ENCODE measurements around the gene MTUS2.

Gene MTUS2

DNA sequence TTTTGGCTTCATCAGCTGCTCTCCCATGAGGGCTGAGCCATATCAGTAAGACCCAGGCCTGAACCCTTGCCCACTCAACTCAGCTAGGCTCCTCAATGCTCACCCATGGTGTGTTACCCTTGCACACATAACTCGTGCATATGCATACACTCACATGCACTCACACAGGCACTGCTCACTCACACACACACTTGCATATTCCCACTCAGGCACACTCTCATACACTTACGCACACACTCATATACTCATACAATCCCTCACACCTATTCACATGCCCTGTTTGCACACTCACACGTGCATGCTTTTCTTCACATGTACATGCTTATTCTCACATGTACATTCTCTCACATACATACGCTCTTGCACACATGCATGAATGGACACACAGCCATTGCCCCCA is 681.5 kb downstream of the MTUS2 start:
- no peak overlapping the region for H3K27ac ChIP-seq
- TF ChIP-seq, protein P1, sequence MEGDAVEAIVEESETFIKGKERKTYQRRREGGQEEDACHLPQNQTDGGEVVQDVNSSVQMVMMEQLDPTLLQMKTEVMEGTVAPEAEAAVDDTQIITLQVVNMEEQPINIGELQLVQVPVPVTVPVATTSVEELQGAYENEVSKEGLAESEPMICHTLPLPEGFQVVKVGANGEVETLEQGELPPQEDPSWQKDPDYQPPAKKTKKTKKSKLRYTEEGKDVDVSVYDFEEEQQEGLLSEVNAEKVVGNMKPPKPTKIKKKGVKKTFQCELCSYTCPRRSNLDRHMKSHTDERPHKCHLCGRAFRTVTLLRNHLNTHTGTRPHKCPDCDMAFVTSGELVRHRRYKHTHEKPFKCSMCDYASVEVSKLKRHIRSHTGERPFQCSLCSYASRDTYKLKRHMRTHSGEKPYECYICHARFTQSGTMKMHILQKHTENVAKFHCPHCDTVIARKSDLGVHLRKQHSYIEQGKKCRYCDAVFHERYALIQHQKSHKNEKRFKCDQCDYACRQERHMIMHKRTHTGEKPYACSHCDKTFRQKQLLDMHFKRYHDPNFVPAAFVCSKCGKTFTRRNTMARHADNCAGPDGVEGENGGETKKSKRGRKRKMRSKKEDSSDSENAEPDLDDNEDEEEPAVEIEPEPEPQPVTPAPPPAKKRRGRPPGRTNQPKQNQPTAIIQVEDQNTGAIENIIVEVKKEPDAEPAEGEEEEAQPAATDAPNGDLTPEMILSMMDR (conservative IDR thresholded peaks at IDR 0.05): no peak

DNA sequence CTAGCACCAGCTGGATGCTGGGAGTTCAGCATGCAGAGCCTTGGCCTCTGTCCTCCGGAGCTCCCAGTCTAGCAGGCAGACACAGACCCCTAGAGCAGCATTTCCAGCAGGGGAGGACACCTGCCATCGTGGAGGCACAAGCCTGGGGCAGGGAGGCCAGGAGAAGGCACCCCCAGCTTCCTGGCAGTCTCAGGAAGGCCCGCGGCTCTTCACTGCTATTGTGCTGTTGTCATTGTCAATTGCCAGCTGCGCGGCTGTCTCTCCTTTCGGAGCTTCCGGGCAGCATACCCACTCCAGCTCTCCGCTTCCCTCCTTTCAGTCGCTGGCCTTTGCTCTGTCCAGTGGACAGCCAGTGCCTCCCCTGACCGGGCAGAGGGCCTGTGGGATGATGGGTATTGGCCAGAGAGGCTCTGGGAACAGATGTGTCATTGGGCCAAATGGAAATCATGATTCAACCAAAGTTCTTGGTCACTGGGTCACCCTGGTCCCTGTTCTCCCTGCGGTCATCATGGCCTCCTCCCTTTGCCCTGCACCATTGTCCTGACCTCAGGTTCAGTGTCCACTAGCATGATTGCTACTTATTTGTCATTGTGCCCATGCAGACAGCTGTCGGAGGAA is 682.4 kb downstream of the MTUS2 start:
- TF ChIP-seq, protein P1 (conservative IDR thresholded peaks at IDR 0.05): no peak
- H3K27ac ChIP-seq: no peak overlapping the region

DNA sequence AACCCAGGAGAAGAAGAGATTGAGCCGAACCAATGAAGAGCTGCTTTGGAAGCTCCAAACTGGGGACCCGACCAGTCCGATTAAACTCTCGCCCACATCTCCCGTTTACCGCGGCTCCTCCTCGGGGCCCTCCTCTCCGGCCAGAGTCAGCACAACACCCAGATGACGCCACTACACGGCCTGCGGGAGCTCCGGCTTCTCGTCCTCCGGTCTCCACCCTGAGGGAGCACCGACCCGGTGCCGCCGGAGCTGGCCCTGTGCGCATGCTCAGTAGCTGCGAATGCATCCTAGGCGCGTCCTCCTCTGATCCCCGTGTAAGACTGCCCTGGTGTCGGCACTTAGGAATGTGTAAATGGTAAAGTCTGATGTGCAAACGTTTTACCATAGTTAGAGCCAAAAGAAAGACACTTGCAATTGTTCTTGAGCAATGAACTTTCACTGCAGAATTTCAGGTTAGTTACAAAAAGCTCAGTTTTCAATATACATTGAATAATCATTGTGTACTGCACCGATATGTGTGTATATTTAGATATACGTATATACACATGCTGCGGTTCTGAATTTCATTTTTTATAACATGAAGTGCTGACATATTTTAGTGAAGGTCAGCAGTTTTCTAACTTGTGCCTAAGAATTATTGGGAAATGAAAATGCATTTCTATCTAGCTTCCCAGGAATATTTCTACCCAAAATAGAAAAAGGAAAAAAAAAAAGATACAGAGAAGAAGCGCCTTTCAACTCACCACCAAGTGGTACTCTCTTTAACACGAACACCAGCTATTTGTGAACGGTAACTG is 683.1 kb downstream of the MTUS2 start:
- TF ChIP-seq, protein P1 (conservative IDR thresholded peaks at IDR 0.05): no peak
- no peak overlapping the region for H3K27ac ChIP-seq

DNA sequence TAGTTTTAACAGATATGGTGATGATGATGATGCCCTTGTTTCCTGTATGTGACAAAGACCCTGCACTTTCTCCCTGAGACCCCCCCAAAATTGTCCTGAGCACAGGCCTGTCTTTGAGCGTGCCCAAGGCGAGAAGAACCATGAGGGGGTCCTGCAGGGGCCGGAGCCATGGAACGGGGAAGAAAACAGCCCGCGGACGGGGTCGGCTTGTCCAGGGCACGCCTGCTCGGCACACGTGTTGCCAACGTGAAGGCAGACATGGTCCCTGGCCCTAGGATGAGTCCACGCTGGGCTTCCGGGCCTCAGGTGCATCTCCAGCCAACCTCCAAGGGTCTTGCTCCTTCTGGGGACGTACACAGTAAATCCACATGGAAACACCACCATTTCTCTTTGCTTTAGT is 684.6 kb downstream of the MTUS2 start:
- TF ChIP-seq, protein P1 (conservative IDR thresholded peaks at IDR 0.05): no peak
- no peak overlapping the region for H3K27ac ChIP-seq

DNA sequence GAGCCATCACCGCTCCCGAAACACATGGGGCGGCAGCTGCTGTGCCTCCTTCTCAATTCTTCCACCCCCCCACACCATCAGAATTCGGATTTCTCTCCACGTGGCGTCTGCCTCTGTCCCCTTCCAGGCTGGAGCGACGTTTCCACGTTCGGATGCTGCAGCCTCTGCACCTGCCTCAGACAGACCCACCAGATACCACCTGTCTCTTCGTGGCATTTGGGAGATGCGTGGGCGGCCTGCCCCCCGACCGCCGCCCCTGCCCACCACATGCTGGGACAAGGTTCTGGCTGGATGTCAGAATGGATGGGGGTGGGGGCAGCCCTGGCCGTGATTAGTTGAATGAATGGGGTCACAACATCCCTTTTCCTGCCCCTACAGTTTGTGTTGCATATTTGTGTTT is 685.4 kb downstream of the MTUS2 start:
- no peak overlapping the region for H3K27ac ChIP-seq
- TF ChIP-seq, protein P1 (conservative IDR thresholded peaks at IDR 0.05): no peak

DNA sequence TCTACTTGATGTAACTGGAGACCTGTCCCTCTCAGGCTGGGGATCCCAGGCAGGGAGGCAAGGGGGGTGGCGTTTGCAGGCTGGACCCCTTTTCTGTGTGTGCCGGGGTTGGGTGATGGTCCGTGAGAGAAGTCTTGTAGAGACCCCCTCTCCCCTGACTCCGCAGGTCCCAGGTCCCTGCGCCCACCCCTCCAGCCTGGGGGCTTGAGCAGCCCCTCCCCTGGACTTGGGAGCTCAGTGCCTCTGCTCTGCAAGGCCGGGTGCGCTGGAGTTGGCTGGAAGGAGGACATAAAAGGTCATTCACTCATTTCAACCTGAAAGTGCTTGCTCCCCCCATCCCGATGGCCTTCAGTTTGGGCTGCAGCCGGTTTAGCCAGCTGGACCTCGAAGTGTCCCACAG is 685.8 kb downstream of the MTUS2 start:
- TF ChIP-seq, protein P1 (conservative IDR thresholded peaks at IDR 0.05): no peak
- H3K27ac ChIP-seq: no peak overlapping the region

DNA sequence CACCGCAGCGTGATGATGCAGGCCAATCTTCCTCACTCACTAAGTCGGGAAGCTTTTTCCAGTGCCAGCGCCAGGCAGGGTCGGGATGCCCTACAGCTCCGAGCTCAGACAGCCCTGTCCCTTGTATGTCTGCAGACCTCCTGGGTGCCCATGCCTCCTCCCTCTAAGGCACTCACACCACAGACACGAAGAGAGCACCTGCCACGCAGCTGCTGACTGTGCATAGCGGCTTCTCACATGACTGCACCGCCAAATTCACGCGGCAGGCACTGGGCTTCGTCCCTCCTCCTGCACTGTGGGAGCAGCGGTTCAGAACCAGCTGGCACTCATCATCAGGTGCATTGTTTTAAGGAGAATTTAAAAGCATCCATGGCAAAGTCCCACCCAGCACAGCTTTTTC is 687.2 kb downstream of the MTUS2 start:
- H3K27ac ChIP-seq: no peak overlapping the region

More for the DNA sequence above, 687.2 kb downstream of the MTUS2 start:
- TF ChIP-seq, protein P1 (conservative IDR thresholded peaks at IDR 0.05): no peak
